IPS DF 6.9 (cell line): Measurements from ENCODE around the gene MNT.

Experiments
- DNase-seq: peaks from one replicate; pipeline ENCODE4 v3.0.0-alpha.2; 2013; ENCODE audit warnings: low read depth, low spot score
- H3K27ac ChIP-seq: one replicate; pipeline ENCODE4 v1.5.1; 2013; ENCODE audit warnings: low read length, control low read depth
- H3K27me3 ChIP-seq: 2 replicates; pipeline ENCODE4 v1.6.1; 2013; ENCODE audit warnings: mild to moderate bottlenecking, low read length; ENCODE audit not compliant: control insufficient read depth, insufficient read depth
- H3K36me3 ChIP-seq: 2 replicates; pipeline ENCODE4 v1.6.1; 2013; ENCODE audit warnings: low read length; ENCODE audit not compliant: control insufficient read depth, insufficient read depth
- H3K4me1 ChIP-seq: 2 replicates; pipeline ENCODE4 v1.6.1; 2013; ENCODE audit warnings: low read length; ENCODE audit not compliant: control insufficient read depth, insufficient read depth
- H3K4me3 ChIP-seq: 2 replicates; pipeline ENCODE4 v1.5.1; 2013; ENCODE audit warnings: mild to moderate bottlenecking, low read length
- H3K9me3 ChIP-seq: 2 replicates; pipeline ENCODE4 v1.6.1; 2013; ENCODE audit warnings: low read length, inconsistent platforms; ENCODE audit not compliant: control insufficient read depth, insufficient read depth
- WGBS: extraction: QIAGEN DNeasy Blood & Tissue Kit; methylation state at CpG from one replicate; pipeline ENCODE4 v1.1.7; 2013; ENCODE audit warnings: mixed read lengths, missing lambda C conversion rate; ENCODE audit not compliant: insufficient read length, insufficient coverage; 5-methylcytosine and 5-hydroxymethylcytosine counted together

MNT gene

GRCh38 chr17:2388020-2388682 lies 12.7 kb downstream of the MNT start:
- H3K4me1 ChIP-seq: no peaks in the 10 kb centered on the region
- no peak overlapping the region for H3K27ac ChIP-seq
- no peaks in the 10 kb centered on the region for H3K27me3 ChIP-seq
- H3K36me3 ChIP-seq: peaks cover 5% of the 10 kb centered on the region
- no peak for DNase-seq
- H3K4me3 ChIP-seq: no peak overlapping the region
- no CpG with 5 or more reads among the region's 21 CpGs for WGBS
- no peaks in the 10 kb centered on the region for H3K9me3 ChIP-seq

- H3K4me3 ChIP-seq: no peak overlapping the region
- WGBS: no CpG with 5 or more reads among the region's 41 CpGs
Measured at GRCh38 chr17:2387086-2388019, 13.5 kb downstream of the MNT start.

GRCh38 chr17:2386400-2387085 lies 14.3 kb downstream of the MNT start:
- Histone ChIP-seq H3K27me3 (no peaks in the 10 kb centered on the region), H3K9me3 (no peaks in the 10 kb centered on the region), H3K27ac (no peak overlapping the region), H3K4me1 (no peaks in the 10 kb centered on the region), H3K36me3 (peaks cover 5% of the 10 kb centered on the region), H3K4me3 (no peak overlapping the region)
- WGBS: no CpG with 5 or more reads among the region's 22 CpGs
- no peak for DNase-seq

More at GRCh38 chr17:2387086-2388019, 13.5 kb downstream of the MNT start:
- no peak for DNase-seq
- H3K4me1 ChIP-seq: no peaks in the 10 kb centered on the region
- H3K9me3 ChIP-seq: no peaks in the 10 kb centered on the region
- peaks cover 5% of the 10 kb centered on the region for H3K36me3 ChIP-seq
- no peak overlapping the region for H3K27ac ChIP-seq
- H3K27me3 ChIP-seq: no peaks in the 10 kb centered on the region

GRCh38 chr17:2385240-2386210 lies 15.3 kb downstream of the MNT start:
- Histone ChIP-seq H3K27me3 (no peaks in the 10 kb centered on the region), H3K4me1 (no peaks in the 10 kb centered on the region), H3K36me3 (peaks cover 5% of the 10 kb centered on the region), H3K9me3 (no peaks in the 10 kb centered on the region), H3K4me3 (no peak overlapping the region), H3K27ac (no peak overlapping the region)
- WGBS: no CpG with 5 or more reads among the region's 18 CpGs
- no peak for DNase-seq

GRCh38 chr17:2384439-2385127 lies 16.3 kb downstream of the MNT start:
- no peak for DNase-seq
- no peaks in the 10 kb centered on the region for H3K9me3 ChIP-seq
- no peaks in the 10 kb centered on the region for H3K4me1 ChIP-seq
- WGBS: no CpG with 5 or more reads among the region's 22 CpGs
- H3K27me3 ChIP-seq: no peaks in the 10 kb centered on the region
- H3K36me3 ChIP-seq: peaks cover 5% of the 10 kb centered on the region
- no peak overlapping the region for H3K27ac ChIP-seq
- no peak overlapping the region for H3K4me3 ChIP-seq

GRCh38 chr17:2383628-2384167 lies 17.2 kb downstream of the MNT start:
- no peak for DNase-seq
- no peaks in the 10 kb centered on the region for H3K27me3 ChIP-seq
- H3K27ac ChIP-seq: no peak overlapping the region
- no peaks in the 10 kb centered on the region for H3K9me3 ChIP-seq
- no CpG with 5 or more reads among the region's 11 CpGs for WGBS
- H3K4me3 ChIP-seq: no peak overlapping the region
- peaks cover 5% of the 10 kb centered on the region for H3K36me3 ChIP-seq
- no peaks in the 10 kb centered on the region for H3K4me1 ChIP-seq

- Histone ChIP-seq H3K4me1 (no peaks in the 10 kb centered on the region), H3K4me3 (no peak overlapping the region), H3K9me3 (no peaks in the 10 kb centered on the region), H3K36me3 (0 out of 2 replicates have a peak, but pooled peaks cover 5% of the 10 kb centered on the region), H3K27ac (no peak overlapping the region), H3K27me3 (no peaks in the 10 kb centered on the region)
- DNase-seq: no peak
- WGBS: no CpG with 5 or more reads among the region's 15 CpGs
Measured at GRCh38 chr17:2380950-2381649, 19.8 kb downstream of the MNT start.

GRCh38 chr17:2380226-2380922 lies 20.5 kb downstream of the MNT start:
- Histone ChIP-seq H3K27ac (no peak overlapping the region), H3K4me1 (no peaks in the 10 kb centered on the region), H3K36me3 (peaks cover 7% of the 10 kb centered on the region; the same call in 1 of the 2 replicates), H3K27me3 (no peaks in the 10 kb centered on the region), H3K4me3 (no peak overlapping the region), H3K9me3 (no peaks in the 10 kb centered on the region)
- no peak for DNase-seq
- no CpG with 5 or more reads among the region's 16 CpGs for WGBS
